H9 (cell line): ENCODE data around the gene TLL2. TPM values are rescaled to one million over a fixed set of nuclear protein-coding genes. Genes with fewer than 3 reads are reported as not detected.

Source experiments
- DNase-seq: peaks from one replicate; pipeline ENCODE4 v3.0.0-alpha.2; 2017
- H2AFZ ChIP-seq: one replicate; pipeline ENCODE4 v1.6.1; 2013; ENCODE audit warnings: mild to moderate bottlenecking, low read length, control low read depth, moderate library complexity
- H2AK5ac ChIP-seq: 2 replicates; pipeline ENCODE4 v1.6.1; 2013; ENCODE audit warnings: low read length, control low read depth, mixed read lengths; ENCODE audit not compliant: insufficient read length
- H2BK120ac ChIP-seq: one replicate; pipeline ENCODE4 v1.6.1; 2013; ENCODE audit warnings: low read depth, mild to moderate bottlenecking, low read length, control low read depth, inconsistent platforms; ENCODE audit not compliant: poor library complexity, severe bottlenecking
- H2BK12ac ChIP-seq: 2 replicates; pipeline ENCODE4 v1.6.1; 2013; ENCODE audit warnings: low read length, control low read depth, mixed read lengths, low read depth; ENCODE audit not compliant: insufficient read length
- H2BK15ac ChIP-seq: 2 replicates; pipeline ENCODE4 v1.6.1; 2013; ENCODE audit warnings: low read depth, low read length, control low read depth
- H2BK20ac ChIP-seq: one replicate; pipeline ENCODE4 v1.6.1; 2013; ENCODE audit warnings: low read depth, mild to moderate bottlenecking, low read length, control low read depth, inconsistent platforms; ENCODE audit not compliant: poor library complexity, severe bottlenecking
- H2BK5ac ChIP-seq: 2 replicates; pipeline ENCODE4 v1.6.1; 2013; ENCODE audit warnings: low read length, control low read depth, mixed read lengths; ENCODE audit not compliant: insufficient read length
- H3K14ac ChIP-seq: 2 replicates; pipeline ENCODE4 v1.6.1; 2013; ENCODE audit warnings: low read length, control low read depth; ENCODE audit not compliant: insufficient read depth
- H3K18ac ChIP-seq: 2 replicates; pipeline ENCODE4 v1.6.1; 2013; ENCODE audit warnings: low read depth, mild to moderate bottlenecking, mixed read lengths, low read length, control low read depth; ENCODE audit not compliant: insufficient read length
- H3K23ac ChIP-seq: 2 replicates; pipeline ENCODE4 v1.6.1; 2013; ENCODE audit warnings: low read length, control low read depth, mixed read lengths, low read depth; ENCODE audit not compliant: insufficient read length
- H3K23me2 ChIP-seq: 2 replicates; pipeline ENCODE4 v1.6.1; 2013; ENCODE audit warnings: low read depth, mild to moderate bottlenecking, mixed read lengths, low read length, control low read depth; ENCODE audit not compliant: insufficient read length, poor library complexity, severe bottlenecking
- H3K27ac ChIP-seq: 2 replicates; pipeline ENCODE4 v1.5.1; 2013; ENCODE audit warnings: low read length, control low read depth, mixed read lengths, low read depth; ENCODE audit not compliant: insufficient read length
- H3K27me3 ChIP-seq: 2 replicates; pipeline ENCODE4 v1.6.1; 2013; ENCODE audit warnings: low read length, control low read depth, inconsistent platforms; ENCODE audit not compliant: insufficient read depth
- H3K4ac ChIP-seq: 2 replicates; pipeline ENCODE4 v1.6.1; 2013; ENCODE audit warnings: low read depth, mild to moderate bottlenecking, control low read depth, inconsistent platforms, low read length, moderate library complexity
- H3K4me1 ChIP-seq: 2 replicates; pipeline ENCODE4 v1.6.1; 2013; ENCODE audit warnings: low read length, control low read depth, inconsistent platforms; ENCODE audit not compliant: insufficient read depth
- H3K4me2 ChIP-seq: 2 replicates; pipeline ENCODE4 v1.6.1; 2013; ENCODE audit warnings: low read length, control low read depth, mixed read lengths; ENCODE audit not compliant: insufficient read length, insufficient read depth
- H3K56ac ChIP-seq: 2 replicates; pipeline ENCODE4 v1.6.1; 2013; ENCODE audit warnings: low read depth, mild to moderate bottlenecking, mixed read lengths, low read length, control low read depth; ENCODE audit not compliant: insufficient read length
- H3K79me1 ChIP-seq: 2 replicates; pipeline ENCODE4 v1.6.1; 2013; ENCODE audit warnings: low read depth, mild to moderate bottlenecking, moderate library complexity, low read length, control low read depth, inconsistent platforms; ENCODE audit not compliant: insufficient read depth, poor library complexity, severe bottlenecking
- H3K79me2 ChIP-seq: 2 replicates; pipeline ENCODE4 v1.6.1; 2013; ENCODE audit warnings: low read length, control low read depth, inconsistent platforms; ENCODE audit not compliant: insufficient read depth
- H3K9ac ChIP-seq: 2 replicates; pipeline ENCODE4 v1.6.1; 2013; ENCODE audit warnings: low read length, control low read depth, mixed read lengths; ENCODE audit not compliant: insufficient read length; ENCODE audit errors: extremely low read depth
- H3K9me3 ChIP-seq: one replicate; pipeline ENCODE4 v1.6.1; 2013; ENCODE audit warnings: low read depth, low read length, inconsistent platforms; ENCODE audit not compliant: control insufficient read depth
- H3T11ph ChIP-seq: one replicate; pipeline ENCODE4 v1.6.1; 2013; ENCODE audit warnings: mild to moderate bottlenecking, low read length, control low read depth, inconsistent platforms
- H4K20me1 ChIP-seq: one replicate; pipeline ENCODE4 v1.6.1; 2013; ENCODE audit not compliant: control insufficient read depth, insufficient read length, insufficient read depth
- H4K5ac ChIP-seq: 2 replicates; pipeline ENCODE4 v1.6.1; 2013; ENCODE audit warnings: low read depth, mild to moderate bottlenecking, mixed read lengths, low read length, control low read depth; ENCODE audit not compliant: insufficient read length
- H4K8ac ChIP-seq: replicated peaks from 2 replicates; pipeline ENCODE4 v1.6.1; 2013; ENCODE audit warnings: low read length, control low read depth, mixed read lengths, low read depth; ENCODE audit not compliant: insufficient read length
- H4K91ac ChIP-seq: 2 replicates; pipeline ENCODE4 v1.6.1; 2013; ENCODE audit warnings: low read depth, mild to moderate bottlenecking, moderate library complexity, mixed read lengths, low read length, control low read depth; ENCODE audit not compliant: insufficient read length
- H3K27ac Mint-ChIP-seq, 3 experiments: 2 replicates in 2 of 3; 3 replicates in 1 of 3; pipeline ENCODE4 v1.8.0; 2020 to 2021; ENCODE audit warnings: mixed read lengths in 3 of 3, mild to moderate bottlenecking in 1 of 3, moderate library complexity in 1 of 3
- H3K27me3 Mint-ChIP-seq: 2 replicates; pipeline ENCODE4 v1.8.0; 2021; ENCODE audit warnings: low read depth, mild to moderate bottlenecking, moderate library complexity, mixed read lengths
- H3K36me3 Mint-ChIP-seq, 3 experiments: 2 replicates in 2 of 3; 3 replicates in 1 of 3; pipeline ENCODE4 v1.8.0; 2020 to 2021; ENCODE audit warnings: low read depth in 3 of 3, mixed read lengths in 3 of 3; ENCODE audit not compliant: insufficient read depth in 1 of 3
- H3K4me1 Mint-ChIP-seq, 2 experiments: 2 replicates each; pipeline ENCODE4 v1.8.0; 2020; ENCODE audit warnings: mixed read lengths in 2 of 2
- H3K4me3 Mint-ChIP-seq, 2 experiments: 2 replicates in 1 of 2; 3 replicates in 1 of 2; pipeline ENCODE4 v1.8.0; 2020 to 2021; ENCODE audit warnings: mild to moderate bottlenecking in 2 of 2, mixed read lengths in 2 of 2, moderate library complexity in 1 of 2
- H3K9me3 Mint-ChIP-seq, 2 experiments: 2 replicates in 1 of 2; 3 replicates in 1 of 2; pipeline ENCODE4 v1.8.0; 2020; ENCODE audit warnings: mild to moderate bottlenecking in 2 of 2, mixed read lengths in 2 of 2, moderate library complexity in 1 of 2
- WGBS: extraction: QIAGEN DNeasy Blood & Tissue Kit; methylation state at CpG from one replicate; pipeline ENCODE4 v1.1.7; 2013; ENCODE audit warnings: missing lambda C conversion rate, low lambda C conversion rate, mixed read lengths; ENCODE audit not compliant: insufficient read length; ENCODE audit errors: extremely low coverage; 5-methylcytosine and 5-hydroxymethylcytosine counted together
- total RNA-seq: library from RNA; stranded (reverse); gene quantifications from 2 replicates; pipeline ENCODE4 v1.2.1, GENCODE V29; 2021
- TF ChIP-seq, protein P1 (sequence below): fragments of 200-600 bp; sonication (generic); conservative IDR thresholded peaks from 3 replicates; pipeline ENCODE4 v1.8.0; 2021; ENCODE audit warnings: antibody characterized with exemption, mild to moderate bottlenecking

The TLL2 gene
- total RNA-seq, 1 experiment from 2014 or later = 1.4 TPM

DNA sequence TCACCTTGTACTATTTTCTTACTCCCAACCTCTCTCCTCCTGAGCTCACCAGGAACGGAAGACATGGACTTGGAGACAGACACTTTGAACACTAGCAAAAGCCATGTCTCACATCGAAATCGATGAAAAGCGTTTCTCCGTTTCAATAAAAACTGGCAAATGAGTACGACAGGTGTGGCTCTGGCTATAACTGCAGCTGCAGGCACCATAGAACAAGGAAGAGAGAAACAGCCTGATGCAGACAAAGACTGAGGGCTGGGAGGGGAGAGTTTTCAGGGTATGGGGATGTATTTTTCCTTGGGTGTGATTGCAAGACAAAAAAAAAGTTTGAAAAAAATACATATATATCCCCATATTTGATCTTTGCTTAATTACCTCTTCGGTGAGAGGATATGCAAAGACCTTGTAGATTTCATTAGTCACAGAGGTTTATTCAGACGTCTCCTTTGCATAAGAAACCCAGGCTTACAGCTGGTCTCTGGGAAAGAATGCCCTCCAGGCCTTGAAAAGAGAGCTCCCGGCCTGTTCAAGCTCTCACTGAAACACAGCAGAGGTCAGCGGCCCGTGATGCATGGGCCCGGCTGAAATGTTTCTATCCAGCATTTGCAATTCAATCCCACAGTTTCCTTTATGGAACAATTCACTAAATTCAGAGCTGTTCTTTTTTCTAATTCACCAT, 63.1 kb downstream of the TLL2 start:
- H3K36me3 Mint-ChIP-seq = no peaks in the 10 kb centered on the region; a peak in 2 of 7 replicates
- H3K27me3 Mint-ChIP-seq = peaks cover 5% of the 10 kb centered on the region; the same call in 1 of the 2 replicates
- H3K4me1 Mint-ChIP-seq = peaks cover 73 to 76% of the 10 kb centered on the region in 2 experiments
- Histone ChIP-seq H4K8ac (no peak overlapping the region), H3K56ac (no peak overlapping the region), H2BK5ac (peak overlapping the region; percentile 37), H4K5ac (no peak overlapping the region), H2BK15ac (no peak overlapping the region), H2AFZ (no peak overlapping the region), H3K27ac (peak overlapping the region; percentile 98), H3T11ph (no peak overlapping the region), H3K4me2 (peak overlapping the region; percentile 74), H3K23me2 (no peaks in the 10 kb centered on the region), H4K91ac (no peak overlapping the region), H3K23ac (no peak overlapping the region), H3K79me1 (no peaks in the 10 kb centered on the region), H3K79me2 (no peaks in the 10 kb centered on the region), H2AK5ac (no peak overlapping the region), H2BK20ac (no peak overlapping the region), H2BK12ac (peak overlapping the region; percentile 71), H3K9ac (peak overlapping the region; percentile 32), H3K9me3 (no peaks in the 10 kb centered on the region), H3K27me3 (no peaks in the 10 kb centered on the region), H2BK120ac (no peak overlapping the region), H3K18ac (peak overlapping the region; percentile 55), H4K20me1 (no peaks in the 10 kb centered on the region), H3K4me1 (peaks cover 21% of the 10 kb centered on the region), H3K4ac (no peak overlapping the region), H3K14ac (no peak overlapping the region)
- peak overlapping the region; percentile 21 to 54 for H3K4me3 Mint-ChIP-seq
- H3K9me3 Mint-ChIP-seq = no peaks in the 10 kb centered on the region; a peak in 1 of 5 replicates
- TF ChIP-seq, protein P1, sequence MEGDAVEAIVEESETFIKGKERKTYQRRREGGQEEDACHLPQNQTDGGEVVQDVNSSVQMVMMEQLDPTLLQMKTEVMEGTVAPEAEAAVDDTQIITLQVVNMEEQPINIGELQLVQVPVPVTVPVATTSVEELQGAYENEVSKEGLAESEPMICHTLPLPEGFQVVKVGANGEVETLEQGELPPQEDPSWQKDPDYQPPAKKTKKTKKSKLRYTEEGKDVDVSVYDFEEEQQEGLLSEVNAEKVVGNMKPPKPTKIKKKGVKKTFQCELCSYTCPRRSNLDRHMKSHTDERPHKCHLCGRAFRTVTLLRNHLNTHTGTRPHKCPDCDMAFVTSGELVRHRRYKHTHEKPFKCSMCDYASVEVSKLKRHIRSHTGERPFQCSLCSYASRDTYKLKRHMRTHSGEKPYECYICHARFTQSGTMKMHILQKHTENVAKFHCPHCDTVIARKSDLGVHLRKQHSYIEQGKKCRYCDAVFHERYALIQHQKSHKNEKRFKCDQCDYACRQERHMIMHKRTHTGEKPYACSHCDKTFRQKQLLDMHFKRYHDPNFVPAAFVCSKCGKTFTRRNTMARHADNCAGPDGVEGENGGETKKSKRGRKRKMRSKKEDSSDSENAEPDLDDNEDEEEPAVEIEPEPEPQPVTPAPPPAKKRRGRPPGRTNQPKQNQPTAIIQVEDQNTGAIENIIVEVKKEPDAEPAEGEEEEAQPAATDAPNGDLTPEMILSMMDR = no peak
- no CpG with 5 or more reads among the region's 12 CpGs for WGBS
- peak overlapping the region; percentile 94 to 98 (median 97) for H3K27ac Mint-ChIP-seq
- DNase-seq = peak; percentile 88
